ENCODE results near the gene RAC3. TPM values are rescaled to one million over a fixed set of nuclear protein-coding genes. Genes with fewer than 3 reads are reported as not detected.

The RAC3 gene
- 41.7 and 46.9 TPM in 2 replicates for total RNA-seq (2014; rRNA removed; shearing (Covaris generic))
- polyA plus RNA-seq (2015; cell fraction: cytosol; rRNA removed) = 9.8 and 9.9 TPM in 2 replicates
- polyA plus RNA-seq (2015; cell fraction: nucleus; rRNA removed) = 12.6 and 17.1 TPM in 2 replicates

- no peak for DNase-seq (ENCODE audit: low read depth)
These were observed at the start of gene RAC3 for GRCh38 chr17:82031303-82031884. RAC3 (plus strand) TSS chr17:82031678; CDS start chr17:82031762, 84 bp downstream.

- DNase-seq (ENCODE audit: low read depth) = no peak
These were observed 48.4 kb upstream of the RAC3 start for GRCh38 chr17:81983011-81983638.

GRCh38 chr17:81983639-81984373 lies 47.7 kb upstream of the RAC3 start:
- no peak for DNase-seq (ENCODE audit: low read depth)

GRCh38 chr17:81984773-81985410 lies 46.6 kb upstream of the RAC3 start:
- DNase-seq (ENCODE audit: low read depth) = no peak

GRCh38 chr17:81986606-81987005 lies 44.9 kb upstream of the RAC3 start:
- DNase-seq (ENCODE audit: low read depth) = no peak

- DNase-seq (ENCODE audit: low read depth) = no peak
These were observed 44.2 kb upstream of the RAC3 start for GRCh38 chr17:81987161-81987770.

- DNase-seq (ENCODE audit: low read depth) = no peak
These were observed 40.4 kb upstream of the RAC3 start for GRCh38 chr17:81990836-81991683.

GRCh38 chr17:81991684-81992305 lies 39.7 kb upstream of the RAC3 start:
- no peak for DNase-seq (ENCODE audit: low read depth)

GRCh38 chr17:81992306-81993102 lies 39.0 kb upstream of the RAC3 start:
- no peak for DNase-seq (ENCODE audit: low read depth)

- no peak for DNase-seq (ENCODE audit: low read depth)
These were observed 37.5 kb upstream of the RAC3 start for GRCh38 chr17:81993729-81994592.

GRCh38 chr17:81994593-81995462 lies 36.6 kb upstream of the RAC3 start:
- no peak for DNase-seq (ENCODE audit: low read depth)

- DNase-seq (ENCODE audit: low read depth) = no peak
These were observed 35.8 kb upstream of the RAC3 start for GRCh38 chr17:81995463-81996231.

GRCh38 chr17:81996232-81996756 lies 35.2 kb upstream of the RAC3 start:
- no peak for DNase-seq (ENCODE audit: low read depth)

GRCh38 chr17:81996757-81997441 lies 34.6 kb upstream of the RAC3 start:
- DNase-seq (ENCODE audit: low read depth) = no peak

- no peak for DNase-seq (ENCODE audit: low read depth)
These were observed 33.3 kb upstream of the RAC3 start for GRCh38 chr17:81998212-81998611.
